NCI-H1930 (cell line): Measurements from ENCODE around the gene RORC.
"Not testable (repeated sequence)": the region's sequence is repeated elsewhere in the genome, so short reads cannot be mapped to it uniquely, and the experiment has no call there.

ENCODE experiments used
- DNase-seq, 2 experiments: peaks; one replicate each; lab custom pipeline; 2025; lab: John Stamatoyannopoulos, UW

RORC gene

GRCh38 chr1:151805066-151805820, 26.4 kb downstream of the RORC start, which contains the start of gene LINGO4:
TSS of gene LINGO4 (minus strand) at chr1:151805419. CDS start at chr1:151802704, 2,715 bp downstream.
- DNase-seq, result no peak

- no peak for DNase-seq
Observed at GRCh38 chr1:151803915-151804314, 27.7 kb downstream of the RORC start.

GRCh38 chr1:151803164-151803563, 28.4 kb downstream of the RORC start:
- no peak for DNase-seq

- no peak for DNase-seq
Observed at GRCh38 chr1:151802372-151802771, 29.2 kb downstream of the RORC start.

DNA sequence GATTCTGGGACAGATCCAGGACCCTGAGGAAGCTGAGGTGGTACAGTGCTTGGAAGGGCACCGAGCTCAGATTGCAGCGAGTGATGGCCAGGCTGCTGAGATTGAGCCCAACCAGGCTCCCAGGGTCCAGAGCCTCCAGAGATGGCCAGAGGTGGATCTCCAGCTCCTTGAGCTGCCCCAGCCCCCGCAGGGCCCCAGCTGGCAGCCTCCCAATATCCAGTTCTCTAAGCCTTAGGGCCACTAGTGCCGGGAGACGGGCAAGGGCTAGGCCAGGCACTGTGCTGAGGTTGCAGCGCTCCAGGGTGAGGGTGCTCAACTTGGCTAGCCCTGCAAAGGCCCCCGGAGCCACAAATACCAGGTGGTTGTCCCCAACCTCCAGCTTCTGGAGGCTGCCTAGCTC, 29.8 kb downstream of the RORC start:
- no peak for DNase-seq

DNA sequence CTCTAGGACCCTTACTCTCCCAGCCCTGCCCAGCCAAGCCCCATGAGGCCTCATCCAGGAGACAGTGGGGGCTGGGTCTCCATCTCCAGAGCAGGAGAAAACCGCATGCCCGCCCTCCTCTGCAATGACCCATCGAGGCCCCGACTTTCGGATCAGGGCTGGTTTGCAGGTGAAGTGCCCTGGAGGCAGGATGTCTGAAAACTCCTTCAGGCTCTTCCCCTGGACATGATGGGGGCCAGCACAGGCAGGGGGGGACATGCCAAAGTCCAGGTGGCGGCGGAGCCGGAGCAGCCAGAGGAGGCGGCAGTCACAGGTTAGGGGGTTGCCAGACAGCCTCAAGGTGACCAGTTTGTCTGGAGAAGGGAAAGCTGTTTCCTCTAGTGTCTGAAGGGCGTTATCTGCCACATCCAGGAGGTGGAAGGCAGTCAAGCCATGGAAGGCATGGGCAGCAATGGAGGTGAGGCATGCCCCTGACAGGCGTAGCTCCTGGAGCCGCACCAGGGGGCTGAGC, 30.2 kb downstream of the RORC start:
- DNase-seq, result no peak

DNA sequence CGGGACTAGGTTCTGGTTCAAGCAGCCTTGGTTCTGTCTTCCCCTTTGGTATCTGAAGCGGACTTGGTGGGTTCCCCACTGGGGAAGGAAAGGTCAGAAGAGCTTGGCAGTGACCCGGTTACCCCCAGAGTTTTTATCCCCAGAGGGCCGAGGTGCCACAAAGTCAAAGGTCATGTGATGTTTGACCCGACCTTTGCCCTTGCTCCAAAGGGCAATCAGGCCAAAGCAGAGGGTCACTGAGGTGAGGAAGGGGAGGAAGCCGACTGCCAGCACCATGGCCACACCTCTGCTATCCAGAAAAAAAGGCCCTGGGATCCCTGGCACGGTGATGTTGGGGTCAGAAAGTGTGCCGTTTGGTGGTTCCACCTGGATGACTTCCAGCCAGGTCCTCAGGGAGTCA, 30.8 kb downstream of the RORC start:
- DNase-seq, result no peak

DNA sequence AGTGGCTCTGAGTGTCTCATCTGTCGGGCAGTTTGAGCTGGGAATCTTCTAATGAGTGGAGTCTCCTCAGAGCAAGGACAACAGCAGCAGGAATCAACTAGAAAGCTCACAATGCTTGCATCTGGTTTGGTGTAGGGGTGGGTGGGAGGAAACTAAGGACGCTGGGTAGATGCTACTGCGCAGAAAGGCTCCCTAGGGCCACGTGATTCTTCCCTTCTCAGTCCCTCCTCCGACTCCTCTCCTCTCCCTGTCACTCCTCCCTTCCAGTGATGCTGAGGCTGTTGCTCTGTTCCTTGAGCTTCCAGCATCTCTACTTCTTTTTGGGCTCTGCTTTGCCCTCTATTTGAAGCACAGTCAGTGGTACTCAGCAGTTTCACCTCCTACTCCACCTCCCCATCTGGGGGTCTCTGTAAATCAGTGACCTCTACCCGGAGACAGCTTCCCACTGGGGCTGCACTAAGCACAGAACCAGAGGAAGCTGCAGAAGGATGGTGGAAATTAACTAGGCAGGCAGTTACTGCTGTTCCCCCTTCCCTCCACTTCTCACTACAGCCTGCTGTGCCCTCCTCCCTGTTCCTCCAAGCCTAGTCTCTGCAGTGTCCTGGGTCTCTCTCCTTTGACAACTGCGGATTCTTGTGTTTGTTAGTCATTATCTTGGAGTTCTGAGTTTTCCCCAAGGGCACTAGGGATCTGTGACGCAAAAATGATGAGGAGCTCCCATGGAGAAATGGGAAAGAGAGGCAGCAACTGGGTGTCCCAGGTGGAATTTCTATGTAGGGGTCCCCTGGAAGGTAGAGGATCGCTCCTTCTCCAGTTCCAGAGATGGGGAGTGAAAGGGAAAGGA, 32.2 kb downstream of the RORC start:
- no peak for DNase-seq

DNA sequence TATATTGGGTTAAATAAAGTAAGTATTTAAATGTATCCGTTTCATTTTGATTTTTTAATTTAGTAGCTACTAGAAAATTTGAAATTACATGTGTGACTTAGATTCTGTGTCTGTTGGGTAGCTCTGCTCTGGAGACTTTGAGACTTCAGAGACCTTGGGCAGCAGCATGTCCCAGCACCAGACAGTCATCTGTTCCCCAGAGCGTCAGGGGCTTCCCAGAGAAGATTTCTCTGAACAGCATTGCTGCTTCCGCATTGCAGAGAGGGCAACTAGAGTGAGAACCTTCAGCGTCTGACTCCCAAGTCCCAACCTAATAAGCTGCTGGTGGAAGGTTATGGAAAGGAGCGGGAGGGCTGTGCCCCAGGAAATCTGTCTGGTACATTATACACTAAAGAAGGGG, 33.0 kb downstream of the RORC start:
- DNase-seq, result no peak

GRCh38 chr1:151790940-151791651, 40.5 kb downstream of the RORC start:
- peak in 1 of 2 experiments; percentile 8 for DNase-seq

DNA sequence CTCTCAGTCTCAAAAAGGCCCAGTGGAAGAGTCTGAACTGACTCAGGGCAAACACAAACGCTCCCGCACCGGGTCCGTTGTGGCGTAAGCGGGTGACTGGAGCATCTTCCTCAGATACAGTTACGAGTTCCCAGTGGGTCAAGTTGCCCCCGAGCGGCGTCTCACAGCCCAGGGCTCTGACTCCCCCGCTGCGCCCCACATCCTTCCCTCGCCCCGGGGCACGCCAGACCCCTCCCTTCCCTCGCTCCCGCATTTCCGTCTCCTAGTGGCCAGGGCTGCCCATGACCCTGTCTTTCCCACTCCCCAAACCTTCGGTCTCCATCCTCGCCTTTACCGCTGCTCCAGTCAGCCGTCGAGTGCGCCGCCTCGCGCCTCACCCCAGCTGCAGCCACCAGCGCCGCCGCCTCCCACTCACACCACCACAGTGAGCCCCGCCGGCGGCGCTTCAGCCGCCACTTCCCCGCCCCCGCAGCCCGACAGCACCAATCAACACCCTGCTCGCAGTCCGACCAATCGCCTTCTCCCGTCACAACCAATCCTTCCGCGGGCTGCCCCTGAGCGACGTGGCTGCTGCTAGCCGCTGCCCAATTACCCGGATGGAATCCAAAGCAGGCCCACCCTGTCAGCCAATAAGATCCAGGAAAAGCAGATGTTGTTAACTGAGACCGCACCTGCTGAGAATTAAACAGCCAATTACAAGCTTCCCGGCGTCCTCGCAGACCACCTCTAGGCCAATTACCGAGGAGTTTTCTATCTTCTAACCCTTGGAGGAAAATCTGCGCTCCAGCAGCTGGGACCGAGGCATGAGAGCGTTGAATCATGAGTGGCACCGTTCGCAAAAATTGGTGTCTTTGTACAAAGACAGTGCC, 41.3 kb downstream of the RORC start, which contains the start of gene TDRKH:
TDRKH (minus strand) TSS at position 430 of the 869 bp plus-strand sequence. CDS start 7,478 bp downstream, outside the sequence.
- DNase-seq, result peak; percentile 98

DNA sequence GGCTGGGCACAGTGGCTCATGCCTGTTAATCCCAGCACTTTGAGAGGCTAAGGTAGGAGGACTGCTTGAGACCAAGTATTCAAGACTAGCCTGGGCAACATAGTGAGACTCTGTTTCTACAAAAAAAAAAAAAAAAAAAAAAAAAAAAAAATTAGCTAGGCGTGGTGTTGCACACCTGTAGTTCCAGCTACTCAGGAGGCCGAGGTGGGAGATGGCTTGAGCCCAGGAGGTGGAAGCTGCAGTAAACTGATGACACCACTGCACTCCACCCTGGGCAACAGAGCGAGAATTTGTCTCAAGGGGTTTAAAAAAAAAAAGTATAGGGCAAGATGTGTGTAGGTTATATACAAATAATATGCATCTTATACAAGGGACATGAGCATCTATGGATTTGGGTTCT, 43.9 kb downstream of the RORC start:
- no peak for DNase-seq

DNA sequence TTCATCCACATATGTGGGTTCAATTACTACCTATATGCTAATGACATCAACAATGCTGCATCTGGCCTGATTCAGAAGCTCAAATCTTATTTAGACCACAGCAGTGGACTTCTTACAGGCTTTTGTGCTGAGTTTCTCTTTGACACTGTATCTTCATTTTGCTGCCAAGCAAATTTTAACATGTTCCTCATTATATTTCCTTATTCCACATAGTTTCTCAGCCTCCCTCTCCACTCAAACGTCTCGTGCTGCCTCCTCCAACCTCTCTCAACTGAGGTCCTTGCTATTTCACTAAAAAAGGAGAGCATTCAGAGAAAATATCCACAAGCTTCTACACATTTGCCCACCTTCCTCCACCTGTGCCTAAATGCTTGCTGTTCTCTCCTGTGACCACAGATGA, 47.8 kb downstream of the RORC start:
- DNase-seq, result no peak

DNA sequence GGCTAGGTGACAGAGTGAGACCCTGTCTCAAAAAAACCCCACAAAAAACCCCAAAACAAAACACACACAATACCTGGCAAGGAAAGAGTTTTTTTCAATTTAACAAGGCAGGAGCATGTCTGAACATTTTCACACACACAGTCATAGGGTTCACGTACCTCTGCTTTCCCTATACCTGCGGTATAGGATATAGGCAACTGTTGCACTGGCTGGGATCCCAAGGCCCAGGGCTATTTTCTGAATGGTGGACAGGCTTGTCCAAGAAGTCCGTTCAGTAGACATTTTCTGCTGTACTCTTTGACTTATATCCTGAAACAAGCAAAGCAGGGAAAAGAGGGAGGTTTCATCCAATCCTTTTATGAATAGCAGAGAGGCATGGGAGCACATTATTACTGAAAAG, 48.9 kb downstream of the RORC start:
- DNase-seq, result no peak

DNA sequence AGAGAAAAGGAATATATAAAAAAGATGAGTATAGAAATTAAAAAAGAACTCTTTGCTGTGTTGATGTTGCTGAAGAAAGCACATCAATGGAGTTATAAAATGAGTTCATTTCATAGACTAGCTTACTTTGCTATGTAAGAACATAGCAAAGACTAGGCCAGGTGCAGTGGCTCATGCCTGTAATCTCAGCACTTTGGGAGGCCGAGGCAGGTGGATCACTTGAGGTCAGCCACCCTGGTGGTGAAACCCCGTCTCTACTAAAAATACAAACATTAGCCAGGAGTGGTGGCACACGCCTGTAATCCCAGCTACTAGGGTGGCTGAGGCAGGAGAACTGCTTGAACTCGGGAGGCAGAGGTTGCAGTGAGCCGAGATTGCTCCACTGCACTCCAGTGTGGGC, 49.6 kb downstream of the RORC start:
- DNase-seq, result not testable (repeated sequence)

DNA sequence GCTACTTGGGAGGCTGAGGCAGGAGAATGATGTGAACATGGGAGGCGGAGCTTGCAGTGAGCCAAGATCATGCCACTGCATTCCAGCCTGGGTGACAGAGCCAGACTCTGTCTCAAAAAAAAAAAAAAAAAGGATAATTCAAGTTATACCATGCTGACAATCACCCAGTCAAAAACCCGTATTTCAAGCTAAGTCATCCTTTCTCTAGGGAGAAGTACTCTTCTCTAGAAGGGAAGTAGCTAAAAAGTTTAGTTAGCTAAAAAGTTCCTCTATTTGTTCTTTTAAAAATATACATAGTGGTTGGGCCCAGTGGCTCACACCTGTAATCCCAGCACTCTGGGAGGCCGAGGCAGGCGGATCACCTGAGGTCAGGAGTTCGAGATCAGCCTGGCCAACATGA, 50.9 kb downstream of the RORC start:
- not testable (repeated sequence) for DNase-seq

- DNase-seq, result no peak
Observed at GRCh38 chr1:151779852-151780251, 51.8 kb downstream of the RORC start.

DNA sequence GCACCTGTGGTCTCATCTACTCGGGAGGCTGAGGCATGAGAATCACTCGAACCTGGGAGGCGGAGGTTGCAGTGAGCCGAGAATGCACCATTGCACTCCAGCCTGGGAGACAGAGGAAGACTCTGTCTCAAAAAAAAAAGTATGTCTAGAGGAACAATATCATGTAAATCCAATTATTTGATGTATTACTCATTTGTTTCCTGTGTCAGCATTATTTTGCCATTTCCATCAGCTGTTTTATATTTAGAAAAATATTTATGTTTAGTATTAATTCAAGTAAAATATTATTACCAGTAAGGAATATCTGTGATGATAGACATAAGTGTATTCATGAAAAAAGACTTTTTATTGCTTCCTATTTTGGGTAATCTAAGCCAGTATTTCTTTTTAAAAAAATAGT, 54.3 kb downstream of the RORC start:
- DNase-seq, result no peak

GRCh38 chr1:151776665-151777062, 54.9 kb downstream of the RORC start:
- no peak for DNase-seq

- DNase-seq, result no peak
Observed at GRCh38 chr1:151775894-151776664, 55.5 kb downstream of the RORC start.
